Measurements from ENCODE around the gene NT5C3B. TPM values are rescaled to one million over a fixed set of nuclear protein-coding genes. Genes with fewer than 3 reads are reported as not detected.

NT5C3B gene
- total and polyA plus RNA-seq, 2 donors (not counting 1 experiment from before 2014, with no cell fraction given) = 49.6 to 50.1 TPM

DNA sequence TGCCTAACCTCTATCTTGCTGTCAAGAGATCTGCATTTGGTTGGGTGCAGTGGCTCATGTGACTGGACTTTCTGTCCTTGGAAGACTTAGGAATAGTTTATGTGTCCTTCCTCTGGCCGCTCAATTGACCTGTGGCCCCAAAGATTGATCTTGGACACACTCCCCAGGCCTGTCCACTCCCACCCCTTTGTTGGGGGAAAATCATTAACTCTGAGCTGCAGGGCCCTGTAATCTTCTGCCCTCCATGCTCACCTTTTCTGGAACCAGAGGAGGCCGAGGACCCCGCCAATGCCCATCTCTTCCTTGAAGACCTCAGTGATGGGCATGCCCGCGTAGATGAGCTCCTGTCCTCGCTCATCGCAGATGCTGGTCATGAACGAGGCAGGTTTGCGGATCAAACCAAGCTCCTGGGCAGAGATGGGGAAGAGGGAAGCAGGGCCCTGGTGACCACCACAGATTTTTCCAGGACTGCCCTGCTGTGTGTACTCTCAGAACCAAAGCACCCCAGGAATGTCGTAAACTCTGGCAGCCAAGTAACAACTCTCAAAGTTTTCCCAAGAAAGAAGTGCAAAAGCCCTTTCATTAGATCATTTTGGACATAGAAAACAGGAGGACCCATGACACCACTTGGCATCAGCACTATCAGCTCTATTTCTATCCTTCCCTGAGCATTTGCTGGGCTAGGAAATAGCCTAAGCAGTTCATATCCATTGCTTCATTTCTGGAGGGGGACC is 37.7 kb upstream of the NT5C3B start:
- no peaks in the 10 kb centered on the region for H3K9me3 Mint-ChIP-seq (ENCODE audit: insufficient read depth)
- no peak overlapping the region for H3K27ac Mint-ChIP-seq

DNA sequence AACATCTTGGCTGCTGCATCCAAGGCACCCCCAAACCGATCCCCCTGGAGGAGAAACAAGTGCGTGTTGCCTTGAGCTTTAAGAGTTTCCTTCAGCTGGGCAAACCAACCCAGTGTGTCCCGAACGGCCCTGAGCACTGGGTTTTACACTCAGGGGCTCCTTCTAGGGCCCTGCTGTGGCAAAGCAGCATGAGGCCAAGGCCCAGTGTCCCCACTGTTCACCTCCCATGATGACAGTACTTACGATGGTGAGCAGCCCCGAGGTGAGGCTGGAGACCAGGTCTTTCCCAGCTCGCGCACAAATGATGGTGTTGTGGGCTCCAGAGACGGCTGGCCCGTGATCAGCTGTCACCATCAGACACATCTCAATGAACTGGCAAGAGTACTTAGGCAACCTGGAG is 35.8 kb upstream of the NT5C3B start:
- no peaks in the 10 kb centered on the region for H4K20me1 ChIP-seq (ENCODE audit: control insufficient read depth, insufficient read depth, low read length, poor library complexity, severe bottlenecking)
- H3K4me2 ChIP-seq (replicated peaks; ENCODE audit: low read depth, low read length, poor library complexity, severe bottlenecking) = no peak overlapping the region
- no peak overlapping the region for H3K4me3 ChIP-seq (ENCODE audit: control extremely low read depth in 1 of 5, extremely low read depth in 1 of 5, insufficient read depth in 1 of 5, low read depth in 2 of 5, low read length in 4 of 5)
- H3K27ac ChIP-seq (ENCODE audit: low read length in 2 of 2) = no peak overlapping the region
- H3K4me1 Mint-ChIP-seq = no peaks in the 10 kb centered on the region
- ATAC-seq (ENCODE audit: low read depth) = no peak
- H3K27me3 Mint-ChIP-seq = no peaks in the 10 kb centered on the region
- intact Hi-C loops (cut with micrococcal nuclease) = no loop called here
- H3K9me3 ChIP-seq (ENCODE audit: control extremely low read depth in 1 of 3, control insufficient read depth in 2 of 3, insufficient read depth in 1 of 3, low read length in 2 of 3) = no peaks in the 10 kb centered on the region
- TF ChIP-seq EZH2 (IDR thresholded peaks at IDR 0.05; ENCODE audit: borderline replicate concordance, insufficient read depth, low read depth, low read length, poor library complexity, severe bottlenecking) = no peak
- TF ChIP-seq, protein P1, sequence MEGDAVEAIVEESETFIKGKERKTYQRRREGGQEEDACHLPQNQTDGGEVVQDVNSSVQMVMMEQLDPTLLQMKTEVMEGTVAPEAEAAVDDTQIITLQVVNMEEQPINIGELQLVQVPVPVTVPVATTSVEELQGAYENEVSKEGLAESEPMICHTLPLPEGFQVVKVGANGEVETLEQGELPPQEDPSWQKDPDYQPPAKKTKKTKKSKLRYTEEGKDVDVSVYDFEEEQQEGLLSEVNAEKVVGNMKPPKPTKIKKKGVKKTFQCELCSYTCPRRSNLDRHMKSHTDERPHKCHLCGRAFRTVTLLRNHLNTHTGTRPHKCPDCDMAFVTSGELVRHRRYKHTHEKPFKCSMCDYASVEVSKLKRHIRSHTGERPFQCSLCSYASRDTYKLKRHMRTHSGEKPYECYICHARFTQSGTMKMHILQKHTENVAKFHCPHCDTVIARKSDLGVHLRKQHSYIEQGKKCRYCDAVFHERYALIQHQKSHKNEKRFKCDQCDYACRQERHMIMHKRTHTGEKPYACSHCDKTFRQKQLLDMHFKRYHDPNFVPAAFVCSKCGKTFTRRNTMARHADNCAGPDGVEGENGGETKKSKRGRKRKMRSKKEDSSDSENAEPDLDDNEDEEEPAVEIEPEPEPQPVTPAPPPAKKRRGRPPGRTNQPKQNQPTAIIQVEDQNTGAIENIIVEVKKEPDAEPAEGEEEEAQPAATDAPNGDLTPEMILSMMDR (IDR thresholded peaks at IDR 0.05) = no peak
- no peak for DNase-seq
- no peaks in the 10 kb centered on the region for H3K79me2 ChIP-seq (ENCODE audit: control insufficient read depth, insufficient read depth, low read length)
- no peaks in the 10 kb centered on the region for H3K9me3 Mint-ChIP-seq (ENCODE audit: insufficient read depth)
- no peak overlapping the region for H2AFZ ChIP-seq (ENCODE audit: insufficient read depth, low read depth, low read length, poor library complexity, severe bottlenecking)
- over 99% methylated on average over 6 of the region's 10 CpGs for WGBS (ENCODE audit: insufficient coverage)
- ChIA-PET POLR2A (no interaction called here), CTCF (interaction anchor here (0.7 kb wide), 1 partner anchor 10 kb away, joined by 3 read pairs; no protein-coding TSS in a partner anchor)
- H3K36me3 ChIP-seq (replicated peaks in 1 of 2; ENCODE audit: control extremely low read depth in 1 of 2, control insufficient read depth in 1 of 2, extremely low read depth in 1 of 2, insufficient read depth in 2 of 2, low read length in 1 of 2) = peaks cover 0 to 45% of the 10 kb centered on the region in 2 experiments
- H3K27ac Mint-ChIP-seq = no peak overlapping the region
- H3K4me3 Mint-ChIP-seq = no peak overlapping the region
- H3K9ac ChIP-seq (ENCODE audit: low read length) = no peak overlapping the region
- no peaks in the 10 kb centered on the region for H3K27me3 ChIP-seq (replicated peaks in 1 of 4; ENCODE audit: control extremely low read depth in 1 of 4, control insufficient read depth in 3 of 4, insufficient read depth in 4 of 4, low read length in 3 of 4)
- no peaks in the 10 kb centered on the region for H3K4me1 ChIP-seq (ENCODE audit: control insufficient read depth in 2 of 2, insufficient read depth in 2 of 2, low read length in 2 of 2)

More for the DNA sequence above, 37.7 kb upstream of the NT5C3B start:
- CTCF ChIA-PET = no interaction called here
- over 99% methylated on average over 10 of the region's 10 CpGs for WGBS (ENCODE audit: insufficient coverage)
- no peak overlapping the region for H3K4me3 ChIP-seq (ENCODE audit: control extremely low read depth in 1 of 5, extremely low read depth in 1 of 5, insufficient read depth in 1 of 5, low read depth in 2 of 5, low read length in 4 of 5)
- H3K4me1 ChIP-seq (ENCODE audit: control insufficient read depth in 2 of 2, insufficient read depth in 2 of 2, low read length in 2 of 2) = no peaks in the 10 kb centered on the region
- H3K27me3 Mint-ChIP-seq = no peaks in the 10 kb centered on the region
- DNase-seq (no peak), ATAC-seq (ENCODE audit: low read depth) (no peak)
- H3K4me2 ChIP-seq (replicated peaks; ENCODE audit: low read depth, low read length, poor library complexity, severe bottlenecking) = no peak overlapping the region
- POLR2A ChIA-PET = no interaction called here
- H3K9me3 ChIP-seq (ENCODE audit: control extremely low read depth in 1 of 3, control insufficient read depth in 2 of 3, insufficient read depth in 1 of 3, low read length in 2 of 3) = no peaks in the 10 kb centered on the region
- H3K9ac ChIP-seq (ENCODE audit: low read length) = no peak overlapping the region
- no peaks in the 10 kb centered on the region for H4K20me1 ChIP-seq (ENCODE audit: control insufficient read depth, insufficient read depth, low read length, poor library complexity, severe bottlenecking)
- H3K4me3 Mint-ChIP-seq = no peak overlapping the region
- H3K27me3 ChIP-seq (replicated peaks in 1 of 4; ENCODE audit: control extremely low read depth in 1 of 4, control insufficient read depth in 3 of 4, insufficient read depth in 4 of 4, low read length in 3 of 4) = no peaks in the 10 kb centered on the region
- H2AFZ ChIP-seq (ENCODE audit: insufficient read depth, low read depth, low read length, poor library complexity, severe bottlenecking) = no peak overlapping the region
- no peaks in the 10 kb centered on the region for H3K79me2 ChIP-seq (ENCODE audit: control insufficient read depth, insufficient read depth, low read length)
- no peaks in the 10 kb centered on the region for H3K4me1 Mint-ChIP-seq
- intact Hi-C loops (cut with micrococcal nuclease) = no loop called here
- TF ChIP-seq, protein P1 (IDR thresholded peaks at IDR 0.05) = no peak
- no peak for TF ChIP-seq EZH2 (IDR thresholded peaks at IDR 0.05; ENCODE audit: borderline replicate concordance, insufficient read depth, low read depth, low read length, poor library complexity, severe bottlenecking)
- H3K36me3 ChIP-seq (replicated peaks in 1 of 2; ENCODE audit: control extremely low read depth in 1 of 2, control insufficient read depth in 1 of 2, extremely low read depth in 1 of 2, insufficient read depth in 2 of 2, low read length in 1 of 2) = peaks cover 0 to 55% of the 10 kb centered on the region in 2 experiments
- H3K27ac ChIP-seq (ENCODE audit: low read length in 2 of 2) = no peak overlapping the region
